ENCODE measurements around the gene BRF1.

DNA sequence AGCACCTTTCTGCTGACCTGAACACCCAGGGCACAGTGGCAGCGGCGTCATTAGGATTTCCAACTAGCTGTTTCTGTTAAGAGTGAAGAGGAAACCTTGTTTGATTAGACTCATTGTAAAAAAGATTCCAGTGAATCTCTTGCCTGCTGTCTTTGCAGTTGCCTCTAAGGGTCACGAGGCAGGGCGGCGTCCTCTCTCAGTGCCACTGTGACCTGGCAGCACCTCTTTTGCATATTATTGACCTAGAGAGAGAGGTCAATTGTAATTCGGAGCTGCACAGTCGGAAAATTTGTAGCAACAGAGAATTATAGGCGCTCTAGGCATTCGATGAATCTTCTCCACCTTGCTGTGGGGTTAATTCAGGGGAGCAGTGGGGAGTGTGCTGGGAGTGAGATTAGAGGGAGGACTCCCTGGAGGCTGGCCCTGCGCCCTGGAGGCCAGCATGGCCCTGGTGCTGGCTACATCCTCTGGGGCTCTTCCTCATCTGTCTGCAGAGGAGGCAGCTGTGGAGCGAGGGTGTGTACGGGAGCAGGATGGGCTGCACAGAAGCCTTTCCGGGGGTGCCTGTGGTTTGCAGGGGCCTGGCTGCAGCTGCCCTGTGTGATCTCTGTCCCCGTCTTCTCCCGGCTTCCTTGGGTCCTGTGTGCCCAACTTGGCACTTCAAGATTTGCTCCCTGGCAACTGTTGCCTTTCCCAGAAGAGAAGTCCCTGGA, 28.0 kb upstream of the BRF1 start:
- TF ChIP-seq CTCF (conservative IDR thresholded peaks at IDR 0.05 in 1 of 2, IDR thresholded peaks at IDR 0.05 in 1 of 2; ENCODE audit: low read depth in 1 of 2, low read length in 2 of 2) (no peak), EZH2 (IDR thresholded peaks at IDR 0.05; ENCODE audit: low read length, missing control alignments) (no peak)

All from fibroblast of lung (primary cell).